Measurements from ENCODE around the gene TEX50.
"Not testable (repeated sequence)": the region's sequence is repeated elsewhere in the genome, so short reads cannot be mapped to it uniquely, and the experiment has no call there.

The TEX50 gene

GRCh38 chr1:173663159-173663558, 28.0 kb downstream of the TEX50 start:
- no peak for DNase-seq

DNA sequence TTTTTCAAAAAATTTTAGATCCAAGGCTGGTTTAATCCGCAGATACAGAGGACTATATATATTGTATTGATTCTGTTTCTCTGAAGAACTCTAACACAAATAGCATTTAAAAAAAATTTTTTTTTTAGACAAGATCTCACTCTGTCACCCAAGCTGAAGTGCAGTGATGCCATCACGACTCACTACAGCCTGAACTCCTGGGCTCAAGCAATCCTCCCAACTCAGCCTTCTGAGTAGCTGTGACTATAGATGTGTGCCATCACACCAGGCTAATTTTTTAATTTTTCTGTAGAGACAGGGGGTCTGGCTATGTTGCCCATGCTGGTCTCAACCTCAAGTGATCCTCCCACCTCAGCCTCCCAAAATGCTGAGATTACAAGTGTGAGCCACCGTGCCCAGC, 31.5 kb downstream of the TEX50 start:
- DNase-seq, result no peak

- peak; percentile 88 for DNase-seq
These were observed 34.4 kb downstream of the TEX50 start, which contains the start of gene ANKRD45 for GRCh38 chr1:173669491-173669941. Gene ANKRD45, minus strand, starts transcription at chr1:173669851. Its CDS starts 10,433 bp downstream, at chr1:173659418.

DNA sequence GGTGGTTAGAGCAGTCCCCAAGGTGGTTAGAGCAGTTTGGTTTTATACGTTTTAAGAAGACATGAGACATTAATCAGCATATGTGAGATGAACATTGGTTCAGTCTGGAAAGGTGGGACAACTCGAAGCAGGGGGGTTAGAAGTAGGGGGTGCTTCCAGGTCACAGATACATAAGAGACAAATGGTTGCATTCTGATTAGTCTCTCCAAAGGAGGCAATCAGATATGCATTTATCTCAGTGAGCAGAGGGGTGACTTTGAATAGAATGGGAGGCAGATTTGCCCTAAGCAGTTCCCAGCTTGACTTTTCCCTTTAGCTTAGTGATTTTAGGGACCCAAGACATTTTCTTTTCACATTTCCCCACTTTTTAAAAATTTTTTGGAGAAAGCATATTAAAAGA, 39.4 kb downstream of the TEX50 start:
- DNase-seq, result not testable (repeated sequence)

DNA sequence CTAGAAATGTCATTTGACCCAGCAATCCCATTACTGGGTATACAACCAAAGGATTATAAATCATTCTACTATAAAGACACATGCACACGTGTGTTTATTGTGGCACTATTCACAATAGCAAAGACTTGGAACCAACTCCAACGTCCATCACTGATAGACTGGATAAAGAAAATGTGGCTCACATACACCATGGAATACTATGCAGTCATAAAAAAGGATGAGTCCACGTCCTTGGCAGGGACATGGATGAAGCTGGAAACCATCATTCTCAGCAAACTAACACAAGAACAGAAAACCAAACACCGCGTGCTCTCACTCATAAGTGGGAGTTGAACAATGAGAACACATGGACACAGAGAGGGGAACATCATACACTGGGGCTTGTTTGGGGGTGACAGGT, 45.0 kb downstream of the TEX50 start:
- DNase-seq, result not testable (repeated sequence)

- no peak for DNase-seq
These were observed 47.0 kb downstream of the TEX50 start for GRCh38 chr1:173682184-173682583.

DNA sequence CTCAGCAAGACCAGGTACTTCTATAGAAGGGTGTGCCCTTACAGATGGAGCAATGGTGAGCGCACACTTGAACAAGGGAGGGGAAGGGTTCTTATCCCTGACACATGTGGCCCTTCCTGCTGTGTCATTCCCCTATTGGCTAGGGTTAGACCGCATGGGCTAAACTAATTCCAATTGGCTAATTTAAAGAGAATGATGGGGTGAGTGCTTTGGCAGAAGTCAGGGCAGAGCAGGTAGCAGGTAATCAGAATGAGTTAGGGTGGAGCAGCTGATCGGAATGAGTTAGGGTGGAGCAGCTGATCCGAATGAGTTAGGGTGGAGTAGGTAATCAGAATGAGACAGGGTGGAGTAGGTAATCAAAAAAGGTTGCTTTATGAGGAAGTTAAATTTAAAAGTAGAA, 48.7 kb downstream of the TEX50 start:
- DNase-seq, result not testable (repeated sequence)

DNA sequence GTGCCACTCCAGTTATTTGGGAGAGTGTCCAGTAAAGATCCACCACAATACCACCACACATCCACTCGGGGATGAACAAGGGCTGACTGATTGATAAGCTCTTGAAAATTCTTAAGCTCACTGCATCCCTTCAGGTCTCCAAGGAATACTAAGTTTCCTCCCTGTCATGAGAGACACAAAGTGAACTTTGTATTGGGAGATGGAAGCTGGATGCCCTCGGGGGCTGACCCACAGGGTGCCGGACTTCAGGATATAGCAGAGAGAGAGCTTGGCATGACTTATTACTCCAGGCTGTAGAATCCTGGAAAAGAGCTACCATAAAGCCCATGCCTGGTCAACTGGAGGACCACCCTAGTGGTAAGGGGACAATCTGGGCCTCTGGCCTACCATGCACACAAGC, 50.0 kb downstream of the TEX50 start:
- DNase-seq, result not testable (repeated sequence)
